Germinal center (tissue), 1 donor: Measurements from ENCODE around the gene TNFRSF8.

Source experiments
- DNase-seq: peaks from one replicate; pipeline ENCODE4 v3.0.0; 2012; ENCODE audit warnings: mixed read lengths, low spot score

Gene TNFRSF8

DNA sequence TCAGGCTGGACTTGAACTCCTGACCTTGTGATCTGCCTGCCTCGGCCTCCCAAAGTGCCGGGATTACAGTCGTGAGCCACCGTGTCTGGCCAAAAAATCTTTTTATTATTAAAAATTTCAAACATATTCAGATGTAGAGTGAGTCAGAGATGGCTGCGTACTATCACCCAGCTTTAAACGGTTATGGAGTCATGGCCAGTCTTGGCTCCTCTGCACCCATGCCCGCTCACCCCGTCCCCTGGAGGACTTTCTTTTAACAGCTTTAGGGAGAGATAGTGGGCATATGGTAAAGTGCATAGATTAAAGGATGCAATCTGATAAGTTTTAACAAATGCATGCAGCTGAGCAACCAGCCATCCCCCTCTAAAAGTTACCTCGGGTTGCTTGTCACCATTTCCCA lies 51.8 kb downstream of the TNFRSF8 start:
- no peak for DNase-seq

DNA sequence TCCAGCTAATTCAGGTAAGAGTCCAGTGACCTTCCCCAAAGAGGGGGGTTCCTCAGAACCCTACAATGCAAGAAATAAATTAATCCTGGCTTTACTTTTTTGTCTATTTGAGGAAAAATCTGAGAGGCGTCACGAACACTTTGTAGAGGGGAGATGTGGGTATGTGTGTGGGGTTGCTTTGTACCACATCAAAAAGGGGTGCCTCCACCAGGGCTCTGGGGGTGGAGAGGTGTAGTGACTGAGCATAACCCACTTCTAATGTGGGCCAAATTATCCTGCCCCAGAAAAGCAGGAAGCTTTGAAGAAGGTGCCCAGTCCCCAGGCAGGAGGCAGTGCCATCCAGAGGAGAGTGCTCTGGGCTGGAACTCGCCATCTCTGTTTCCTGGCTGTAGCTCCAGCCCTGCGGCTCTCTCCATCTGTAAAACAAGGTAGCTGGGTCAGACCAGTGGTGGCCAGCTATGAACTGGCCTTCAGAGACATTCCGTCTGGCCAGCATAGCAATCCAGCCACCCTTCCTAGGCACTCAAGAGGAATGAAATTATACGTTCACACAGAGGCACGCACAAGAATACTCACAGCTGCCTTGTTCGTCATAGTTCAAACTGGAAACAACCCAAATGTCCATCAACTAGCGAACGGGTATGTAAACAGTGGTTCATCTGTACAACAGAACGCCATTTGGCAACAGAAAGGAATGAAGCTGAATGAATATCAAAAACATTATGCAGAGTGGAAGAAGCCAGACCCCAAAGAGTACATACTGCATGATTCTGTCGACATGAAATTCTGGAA lies 58.3 kb downstream of the TNFRSF8 start:
- no peak for DNase-seq

DNA sequence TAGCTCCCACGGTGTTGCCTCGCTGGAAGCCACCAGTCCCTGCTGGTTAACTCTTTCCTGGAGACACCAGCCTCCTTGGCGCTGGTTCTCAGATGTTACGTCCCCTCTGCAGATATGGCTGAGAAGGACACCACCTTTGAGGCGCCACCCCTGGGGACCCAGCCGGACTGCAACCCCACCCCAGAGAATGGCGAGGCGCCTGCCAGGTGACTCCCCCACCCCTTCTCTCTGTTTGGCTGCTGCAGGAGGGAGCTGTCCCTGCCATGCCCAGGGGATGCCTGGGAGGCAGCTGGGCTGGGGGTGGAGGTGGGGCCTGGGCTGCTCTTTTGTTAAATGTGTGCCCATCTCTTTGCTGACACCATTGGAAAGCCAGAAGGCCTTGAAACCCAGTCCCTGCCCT lies 60.1 kb downstream of the TNFRSF8 start:
- DNase-seq = no peak

DNA sequence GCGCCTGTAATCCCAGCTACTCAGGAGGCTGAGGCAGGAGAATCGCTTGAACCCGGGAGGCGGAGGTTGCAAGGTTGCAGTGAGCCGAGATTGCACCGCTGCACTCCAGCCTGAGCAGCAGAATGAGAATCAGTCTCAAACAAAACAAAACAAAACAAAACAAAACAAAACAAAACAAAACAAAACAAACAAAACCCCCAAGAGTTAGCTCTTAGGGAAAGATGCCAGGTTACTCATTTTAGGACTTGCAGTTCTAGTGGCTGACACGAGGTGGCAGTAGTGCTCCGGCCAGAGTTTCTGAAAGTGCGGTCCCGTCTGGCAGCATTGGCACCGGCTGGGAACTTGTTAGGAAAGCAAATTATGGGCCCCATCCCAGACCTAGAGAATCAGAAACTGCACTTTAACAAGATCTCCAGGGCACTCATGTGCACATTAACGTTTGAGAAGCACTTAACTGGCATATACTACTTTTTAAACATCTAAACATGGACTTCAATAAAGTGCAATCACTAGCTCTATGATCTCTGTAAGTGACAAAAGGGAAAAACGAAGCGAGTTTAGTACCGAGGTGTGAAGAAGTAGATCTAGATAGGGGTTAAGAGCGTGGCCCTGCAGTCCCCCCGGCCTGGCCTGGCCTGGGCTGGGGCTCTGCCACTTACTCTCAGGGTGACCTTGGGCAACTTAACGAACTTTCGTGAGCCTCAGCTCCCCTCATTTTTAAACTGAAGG lies 61.8 kb downstream of the TNFRSF8 start:
- DNase-seq = peak; percentile 51

DNA sequence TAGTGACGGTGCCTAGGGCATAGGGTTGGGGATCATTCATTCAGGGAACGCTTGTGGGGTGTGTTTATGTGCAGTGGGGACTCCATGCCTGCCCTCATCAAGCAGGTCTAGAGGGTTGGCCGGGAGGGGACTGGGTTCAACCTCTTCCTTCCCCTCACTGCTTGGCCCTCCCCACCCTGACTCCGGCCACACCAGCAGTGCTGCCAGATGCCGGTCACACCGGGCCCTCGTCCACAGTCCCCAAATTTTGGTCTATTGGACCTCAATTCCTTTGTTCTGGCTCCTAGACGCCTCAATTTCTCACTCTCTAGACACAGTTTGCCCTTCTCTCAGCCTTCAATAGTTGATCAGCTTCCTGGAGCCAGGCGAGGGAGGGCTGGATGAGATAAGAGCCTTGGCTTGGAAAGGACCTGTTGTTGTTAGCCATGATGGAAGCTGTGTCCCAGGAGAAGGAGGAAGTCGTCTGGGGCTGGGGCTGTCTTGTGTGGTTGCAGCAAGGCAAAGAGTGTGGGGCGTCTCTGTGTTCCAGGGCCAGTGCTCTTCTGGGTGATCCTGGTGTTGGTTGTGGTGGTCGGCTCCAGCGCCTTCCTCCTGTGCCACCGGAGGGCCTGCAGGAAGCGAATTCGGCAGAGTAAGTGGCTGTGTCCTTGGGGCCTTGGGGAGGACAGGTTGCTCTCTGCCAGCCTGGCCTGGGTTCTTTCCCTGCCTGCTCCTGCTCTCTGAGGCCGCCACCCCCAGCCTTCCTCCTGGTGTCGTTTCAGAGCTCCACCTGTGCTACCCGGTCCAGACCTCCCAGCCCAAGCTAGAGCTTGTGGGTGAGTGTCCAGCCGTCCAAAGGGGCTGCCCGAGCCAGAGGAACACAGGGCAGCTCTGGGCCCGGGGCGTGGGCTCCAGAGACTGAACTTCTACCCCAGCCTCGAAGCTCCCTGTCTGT lies 62.6 kb downstream of the TNFRSF8 start:
- DNase-seq = no peak

DNA sequence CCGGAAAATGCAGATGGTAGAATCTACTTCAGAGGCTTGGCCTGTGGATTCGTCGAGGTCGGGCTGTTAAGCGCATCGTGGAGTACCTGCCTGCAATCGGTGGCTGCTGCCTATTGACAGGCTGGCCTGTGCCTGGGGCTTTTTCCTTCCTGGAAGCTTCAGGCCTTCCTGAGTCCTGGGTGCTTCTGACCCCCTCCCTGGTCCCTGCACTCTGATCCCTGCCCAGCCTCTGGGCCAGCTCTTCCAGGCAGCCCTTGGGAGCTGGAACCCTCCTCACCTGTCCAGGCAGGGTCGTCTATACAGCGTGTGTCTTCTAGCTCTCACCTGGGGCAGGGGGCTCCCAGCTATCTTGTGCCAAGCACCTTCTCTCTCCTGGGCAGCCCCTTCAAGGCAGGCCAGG lies 63.7 kb downstream of the TNFRSF8 start:
- no peak for DNase-seq

DNA sequence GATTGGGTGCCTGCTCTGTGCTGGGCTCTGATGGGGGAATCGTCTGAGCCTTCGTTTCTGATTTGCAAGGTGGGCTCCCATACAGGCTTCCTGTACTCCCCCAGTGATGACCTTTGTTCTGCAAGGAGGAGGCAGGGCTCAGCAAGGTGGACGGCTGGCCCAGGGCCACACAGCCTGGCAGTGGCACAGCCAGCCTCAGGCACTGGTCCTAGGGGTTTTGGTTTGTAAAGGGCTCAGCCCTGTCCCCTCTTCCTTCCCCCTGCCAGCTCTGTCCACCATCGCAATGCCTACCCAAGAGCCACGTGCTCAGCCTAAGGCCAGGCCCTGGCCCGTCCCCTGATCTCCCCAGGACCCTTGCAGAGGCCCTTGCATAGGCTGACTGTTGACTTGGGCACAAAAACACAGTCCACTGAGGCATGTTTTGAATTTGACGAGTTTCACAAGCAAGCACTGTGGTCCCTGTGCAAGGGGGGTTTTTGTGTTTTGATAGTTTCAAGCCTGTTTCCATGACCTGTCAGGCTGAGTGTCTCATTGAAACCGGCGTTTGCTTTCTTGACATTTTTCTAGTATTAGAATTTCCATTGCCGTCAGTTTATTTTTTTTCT lies 64.2 kb downstream of the TNFRSF8 start:
- DNase-seq = no peak

DNA sequence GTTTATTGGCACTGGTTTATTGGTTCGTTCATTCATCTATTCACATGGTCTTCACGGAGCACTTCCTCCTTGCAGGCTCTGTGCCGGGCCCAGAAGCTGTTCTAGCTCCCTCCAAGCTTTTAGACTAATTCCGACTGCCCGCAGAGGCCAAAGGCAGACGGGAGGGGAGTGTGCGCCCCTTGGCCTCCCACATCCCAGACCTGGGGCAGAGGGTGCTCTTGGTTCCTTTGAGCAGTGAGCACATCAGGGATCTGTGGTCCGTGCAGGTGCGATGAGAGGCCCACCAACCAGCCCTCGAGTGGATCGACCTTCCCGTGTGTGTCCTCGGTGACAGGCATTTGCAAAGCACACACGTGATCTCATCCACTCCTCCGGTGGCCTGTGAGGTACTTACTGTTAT lies 65.0 kb downstream of the TNFRSF8 start:
- no peak for DNase-seq

DNA sequence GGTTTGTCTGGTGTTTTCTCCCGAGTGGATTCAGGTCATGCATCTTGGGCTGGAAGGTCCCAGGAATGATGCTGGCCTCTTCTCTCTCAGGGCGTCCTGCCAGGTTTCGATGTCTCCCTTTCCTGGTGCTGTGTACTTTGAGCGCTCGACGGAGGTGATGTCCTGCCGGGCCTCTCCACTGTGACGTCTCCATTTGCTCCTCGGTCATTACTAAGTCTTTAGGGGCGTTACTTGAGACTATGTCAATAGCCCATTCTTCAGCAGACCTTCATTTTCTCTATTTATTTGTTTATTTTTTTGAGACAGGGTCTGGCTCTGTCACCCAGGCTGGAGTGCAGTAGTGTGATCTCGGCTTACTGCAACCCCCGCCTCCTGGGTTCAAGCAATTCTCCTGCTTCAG lies 66.5 kb downstream of the TNFRSF8 start:
- DNase-seq = no peak

DNA sequence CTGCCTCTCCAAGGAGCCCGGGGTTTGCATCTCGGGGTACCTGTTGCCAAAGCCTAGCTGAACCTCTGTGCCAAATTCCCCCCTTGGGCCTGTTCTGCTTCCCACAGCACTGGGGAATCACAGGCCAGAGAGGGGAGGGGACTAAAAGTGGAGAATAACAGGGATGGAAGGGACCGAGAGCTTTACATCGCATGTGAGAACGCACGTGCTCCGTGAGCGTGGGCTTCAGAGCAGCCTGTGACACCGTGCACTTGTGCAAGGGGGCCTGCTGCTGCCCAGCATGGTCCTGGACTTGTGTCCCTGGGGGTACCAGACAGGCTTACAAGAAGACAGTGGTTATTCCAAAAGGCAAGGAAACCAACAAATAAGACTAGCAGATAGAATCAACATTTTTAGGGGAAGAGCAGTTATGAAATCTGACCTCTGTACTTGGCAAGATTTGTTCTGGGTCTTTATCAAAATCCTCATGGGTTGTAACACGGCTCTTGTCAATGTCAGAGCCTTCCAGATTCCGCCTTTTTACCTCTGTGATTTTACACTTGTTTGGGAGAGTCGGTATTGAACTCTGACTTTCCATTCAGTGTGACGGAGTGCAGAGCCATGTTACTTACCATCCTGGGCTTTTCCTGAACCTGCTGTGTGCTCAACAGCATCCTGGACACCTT lies 67.5 kb downstream of the TNFRSF8 start:
- no peak for DNase-seq

DNA sequence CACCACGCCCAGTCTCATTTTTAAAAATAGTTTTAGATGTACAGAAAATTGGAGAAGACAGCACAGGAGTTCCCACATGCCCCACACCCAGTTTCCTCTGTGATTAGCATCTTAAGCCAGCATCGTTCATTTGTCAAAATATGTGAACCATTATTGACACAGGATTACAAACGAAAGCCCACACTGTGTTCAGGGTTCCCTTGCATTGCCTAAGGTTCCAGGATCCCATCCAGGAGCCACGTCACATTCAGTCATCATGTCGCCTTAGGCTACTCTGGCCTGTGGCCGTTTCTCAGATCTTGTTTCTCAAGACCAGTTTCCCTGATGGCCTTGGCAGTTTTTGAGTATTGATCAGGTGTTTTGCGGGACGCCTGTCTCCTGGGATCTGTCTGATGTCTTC lies 69.0 kb downstream of the TNFRSF8 start:
- DNase-seq = no peak

DNA sequence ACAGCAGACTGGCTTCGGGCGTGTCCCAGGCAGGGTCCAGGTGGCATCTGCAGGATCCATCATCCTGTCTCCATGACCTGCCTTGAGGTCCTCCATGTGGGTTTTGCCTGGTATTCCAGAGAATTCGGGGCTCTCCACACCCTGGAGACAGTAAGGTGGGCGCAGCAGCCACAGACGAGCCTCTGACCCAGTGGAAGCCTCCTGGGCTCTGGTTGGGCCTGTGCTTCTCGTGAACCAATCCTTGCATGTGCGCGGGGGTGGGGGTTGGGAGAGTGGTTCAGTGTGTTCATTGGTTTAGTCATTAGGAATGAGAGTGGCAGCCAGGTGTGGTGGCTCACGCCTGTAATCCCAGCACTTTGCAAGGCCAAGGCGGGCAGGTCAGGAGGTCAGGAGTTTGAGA lies 71.6 kb downstream of the TNFRSF8 start:
- DNase-seq = no peak

DNA sequence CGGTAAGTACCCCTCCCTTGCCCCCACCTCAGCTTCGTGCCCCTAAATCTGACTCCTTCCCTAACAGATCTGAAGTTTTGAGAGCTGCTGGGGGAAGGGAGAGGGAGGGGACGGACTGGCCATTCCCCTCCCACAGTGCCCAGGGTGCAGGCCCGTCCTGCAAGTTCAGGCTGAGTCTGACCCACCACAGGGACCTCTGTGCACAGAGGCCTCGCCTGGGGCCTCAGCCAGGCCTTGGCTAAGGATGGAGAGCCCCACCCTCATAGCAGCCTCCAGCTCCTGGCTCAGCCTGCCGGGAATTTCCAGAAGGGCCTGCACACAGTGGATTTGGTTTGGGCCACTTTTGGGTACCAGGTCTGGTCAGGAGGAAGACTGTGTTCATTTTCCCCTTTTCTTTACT lies 72.5 kb downstream of the TNFRSF8 start:
- DNase-seq = no peak

DNA sequence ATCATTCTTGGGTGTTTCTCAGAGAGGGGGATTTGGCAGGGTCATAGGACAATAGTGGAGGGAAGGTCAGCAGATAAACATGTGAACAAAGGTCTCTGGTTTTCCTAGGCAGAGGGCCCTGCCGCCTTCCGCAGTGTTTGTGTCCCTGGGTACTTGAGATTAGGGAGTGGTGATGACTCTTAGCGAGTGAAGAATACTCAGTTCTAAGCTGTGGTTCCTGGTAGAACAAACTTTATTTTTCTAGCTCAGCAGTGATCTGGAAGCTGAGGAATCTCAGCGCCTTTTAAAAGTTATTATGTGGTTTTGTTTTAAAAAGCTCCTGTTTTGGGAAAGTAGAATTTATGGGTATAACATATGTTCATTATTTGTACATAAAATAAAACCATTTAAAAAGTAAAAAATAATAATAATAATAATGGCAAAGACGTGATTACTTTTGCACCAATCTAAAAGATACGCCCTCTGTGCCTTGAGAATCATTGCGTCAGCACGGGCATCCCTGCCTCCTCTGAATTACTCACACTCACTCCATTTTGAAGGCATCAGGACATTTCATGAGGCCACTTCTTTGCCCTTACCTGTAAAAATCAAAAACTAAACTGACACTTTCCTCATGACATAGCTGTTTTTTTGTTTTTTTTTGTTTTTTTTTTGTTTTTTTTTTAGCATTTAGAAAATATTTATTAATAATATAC lies 74.0 kb downstream of the TNFRSF8 start:
- no peak for DNase-seq

DNA sequence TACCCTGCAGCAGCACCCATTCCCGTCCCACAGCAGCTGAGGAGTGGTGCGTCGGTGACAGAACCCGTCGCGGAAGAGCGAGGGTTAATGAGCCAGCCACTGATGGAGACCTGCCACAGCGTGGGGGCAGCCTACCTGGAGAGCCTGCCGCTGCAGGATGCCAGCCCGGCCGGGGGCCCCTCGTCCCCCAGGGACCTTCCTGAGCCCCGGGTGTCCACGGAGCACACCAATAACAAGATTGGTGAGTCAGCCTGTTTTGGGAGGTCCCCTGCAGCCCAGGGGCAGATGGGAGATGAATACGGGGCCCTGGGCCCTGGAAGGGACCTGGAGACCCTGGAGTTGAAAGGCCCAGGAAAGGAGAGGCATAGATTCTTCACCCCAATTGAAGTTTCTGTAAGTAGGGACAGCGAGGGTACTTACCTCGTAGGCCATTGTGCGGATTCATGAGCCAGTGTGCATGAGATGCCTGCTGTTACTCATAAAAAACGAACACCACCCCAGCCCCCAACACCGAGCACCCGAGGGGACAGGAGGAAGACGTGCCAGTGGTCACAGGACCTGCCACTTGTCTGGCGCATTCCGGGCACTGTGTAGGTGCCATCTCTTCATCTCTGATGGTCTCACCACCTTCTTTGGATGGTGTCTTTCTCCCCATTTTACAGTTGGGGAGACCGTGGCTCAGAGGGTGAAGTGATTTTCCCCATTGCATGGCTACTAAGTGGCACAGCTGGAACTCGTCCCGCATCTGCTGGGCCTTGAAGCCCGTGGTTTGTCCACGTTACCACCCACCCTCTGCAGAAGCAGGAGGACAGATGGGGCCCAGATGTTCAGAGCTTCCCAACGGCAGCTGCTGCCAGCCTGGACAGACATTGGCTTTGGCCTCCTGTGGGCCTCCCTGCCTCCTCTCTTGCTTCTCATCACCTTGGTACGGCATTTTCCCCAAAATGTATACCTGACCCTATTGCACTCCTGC lies 75.4 kb downstream of the TNFRSF8 start:
- no peak for DNase-seq

DNA sequence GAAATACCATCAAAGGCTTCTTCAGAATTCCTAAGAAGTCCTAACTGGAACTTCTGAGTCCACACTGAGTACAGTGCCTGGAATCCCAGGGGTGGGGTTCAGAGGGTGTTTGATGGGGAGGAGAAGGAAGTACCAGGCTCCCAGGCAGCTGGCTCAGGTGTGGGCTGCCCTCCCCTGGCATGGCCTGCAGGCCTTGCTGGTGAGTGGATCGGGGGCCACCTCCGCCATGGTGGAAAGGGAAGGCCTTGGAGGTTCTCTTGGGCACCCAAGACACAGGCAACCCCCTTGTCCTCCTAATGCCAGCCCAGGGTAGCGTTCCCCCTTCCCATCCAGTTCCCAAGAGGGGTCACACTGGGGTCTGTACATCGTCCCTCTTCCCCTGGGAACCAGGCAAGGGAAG lies 76.9 kb downstream of the TNFRSF8 start:
- no peak for DNase-seq

DNA sequence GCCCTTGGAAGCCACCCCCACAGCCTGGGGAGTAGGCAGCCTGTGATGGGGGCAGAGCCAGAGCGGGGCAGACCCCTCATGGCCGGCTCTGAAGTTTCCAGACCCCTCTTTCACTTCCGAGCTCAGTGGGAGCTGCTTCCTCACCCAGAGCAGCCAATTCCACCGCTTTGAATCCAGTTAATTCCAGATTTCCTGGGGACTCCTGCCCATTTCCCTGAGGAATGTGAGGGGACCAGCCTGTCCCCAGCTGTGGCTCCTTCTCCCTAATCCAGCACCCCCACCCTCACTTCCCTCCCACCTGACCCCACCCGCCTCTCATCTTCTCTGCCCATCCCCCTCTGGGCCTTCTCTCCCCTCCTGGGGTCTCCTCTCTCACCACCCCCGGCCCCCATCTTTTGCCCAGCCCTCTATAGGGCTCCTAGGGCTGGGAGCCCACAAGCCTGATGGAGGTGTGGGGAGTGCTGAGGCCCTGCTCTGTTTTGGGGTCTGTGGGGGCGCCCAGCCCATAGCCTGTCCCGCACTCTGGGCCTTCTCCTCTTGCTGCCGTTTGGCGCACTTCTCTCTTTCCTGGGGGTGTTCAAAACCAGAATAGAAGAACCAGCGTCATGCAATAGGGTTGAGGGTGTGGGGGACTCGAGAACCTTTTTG lies 77.5 kb downstream of the TNFRSF8 start:
- DNase-seq = no peak

DNA sequence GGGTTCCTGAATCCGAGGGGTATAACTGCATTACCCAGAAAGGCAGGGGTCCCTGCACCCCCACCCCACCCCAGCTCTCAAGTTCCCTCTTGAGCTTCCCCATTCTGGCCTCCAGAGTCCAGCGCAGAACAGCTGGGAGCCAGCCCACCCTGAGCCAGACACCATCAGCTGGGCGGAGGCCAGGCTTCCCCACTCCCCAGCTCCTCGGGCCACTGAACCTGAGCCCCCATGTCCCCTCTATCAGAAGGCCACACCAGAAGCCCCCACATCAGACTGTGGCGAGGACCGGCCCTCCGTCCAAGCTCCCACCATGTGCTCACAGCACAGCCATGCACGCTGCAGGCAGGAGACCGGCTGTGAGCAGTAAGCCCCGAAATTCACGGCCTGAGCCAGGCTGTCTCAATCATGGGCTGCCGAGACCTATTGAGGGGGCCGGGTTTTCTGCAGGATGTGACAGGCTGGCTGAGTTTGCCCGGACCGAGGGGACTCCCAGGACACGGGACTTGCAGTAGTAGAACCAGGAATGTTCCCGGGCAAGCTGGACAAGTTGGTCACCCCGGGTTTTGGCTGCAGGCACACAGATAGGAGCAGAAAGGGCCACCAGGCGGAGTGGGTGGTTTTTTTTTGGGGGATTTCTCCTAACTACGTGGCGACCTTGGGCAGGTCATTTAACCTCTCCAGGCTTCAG lies 78.2 kb downstream of the TNFRSF8 start:
- no peak for DNase-seq
